HCEC 1CT (cell line): ENCODE data around the gene CBR3.

Experiments
- DNase-seq: peaks from one replicate; pipeline ENCODE4 v3.0.0-alpha.2; 2017

CBR3 gene

GRCh38 chr21:36156815-36157670 is 22.2 kb downstream of the CBR3 start, which contains the start of gene DOP1B:
Gene DOP1B (plus strand): TSS chr21:36156824. CDS start chr21:36164734, 7,910 bp downstream.
- no peak for DNase-seq

GRCh38 chr21:36159356-36159921 is 24.6 kb downstream of the CBR3 start:
- DNase-seq, result no peak

- DNase-seq, result no peak
These were observed 25.9 kb downstream of the CBR3 start for GRCh38 chr21:36160850-36161178.

GRCh38 chr21:36162631-36163030 is 27.8 kb downstream of the CBR3 start:
- DNase-seq, result no peak

- no peak for DNase-seq
These were observed 29.2 kb downstream of the CBR3 start for GRCh38 chr21:36163750-36164741.

GRCh38 chr21:36165356-36165755 is 30.5 kb downstream of the CBR3 start:
- no peak for DNase-seq

GRCh38 chr21:36166705-36167104 is 31.8 kb downstream of the CBR3 start:
- no peak for DNase-seq

GRCh38 chr21:36167541-36167940 is 32.7 kb downstream of the CBR3 start:
- DNase-seq, result no peak

GRCh38 chr21:36169470-36170128 is 34.7 kb downstream of the CBR3 start:
- no peak for DNase-seq

GRCh38 chr21:36170823-36171222 is 35.9 kb downstream of the CBR3 start:
- no peak for DNase-seq

GRCh38 chr21:36171336-36171735 is 36.5 kb downstream of the CBR3 start:
- DNase-seq, result no peak

GRCh38 chr21:36171741-36172331 is 37.0 kb downstream of the CBR3 start:
- no peak for DNase-seq

- DNase-seq, result no peak
These were observed 39.9 kb downstream of the CBR3 start for GRCh38 chr21:36174780-36175179.

- no peak for DNase-seq
These were observed 41.1 kb downstream of the CBR3 start for GRCh38 chr21:36175771-36176565.

GRCh38 chr21:36178349-36178748 is 43.5 kb downstream of the CBR3 start:
- DNase-seq, result no peak

GRCh38 chr21:36179145-36179544 is 44.3 kb downstream of the CBR3 start:
- DNase-seq, result no peak

GRCh38 chr21:36180963-36181362 is 46.1 kb downstream of the CBR3 start:
- no peak for DNase-seq

- DNase-seq, result no peak
These were observed 48.4 kb downstream of the CBR3 start for GRCh38 chr21:36183144-36183795.

GRCh38 chr21:36184545-36184944 is 49.7 kb downstream of the CBR3 start:
- no peak for DNase-seq

GRCh38 chr21:36185523-36185922 is 50.6 kb downstream of the CBR3 start:
- DNase-seq, result no peak

- no peak for DNase-seq
These were observed 51.2 kb downstream of the CBR3 start for GRCh38 chr21:36186081-36186480.
